GM18502 (cell line): ENCODE measurements around the gene ZSCAN18.
A peak's percentile ranks its signal among the peaks of the same experiment; 100 is the strongest.
"Not testable (repeated sequence)": the region's sequence is repeated elsewhere in the genome, so short reads cannot be mapped to it uniquely, and the experiment has no call there.

Experiments
- ATAC-seq: cut with Tn5 transposase; IDR thresholded peaks from one replicate; pipeline ENCODE4 v1.9.1; 2021; ENCODE audit warnings: mild to moderate bottlenecking; ENCODE audit not compliant: unreplicated experiment, poor library complexity

ZSCAN18 gene

GRCh38 chr19:58097781-58098681 is at the start of gene ZSCAN18:
ZSCAN18 (minus strand) TSS chr19:58098231; CDS start chr19:58090267, 7,964 bp downstream.
- ATAC-seq = peak; percentile 76

GRCh38 chr19:58147475-58147874 is 49.4 kb upstream of the ZSCAN18 start:
- ATAC-seq = not testable (repeated sequence)

- no peak for ATAC-seq
These were observed 47.8 kb upstream of the ZSCAN18 start for GRCh38 chr19:58145849-58146248.

- ATAC-seq = no peak
These were observed 36.2 kb upstream of the ZSCAN18 start for GRCh38 chr19:58134244-58134643.

- no peak for ATAC-seq
These were observed 31.3 kb upstream of the ZSCAN18 start for GRCh38 chr19:58129284-58129683.

GRCh38 chr19:58128041-58128685 is 30.1 kb upstream of the ZSCAN18 start:
- ATAC-seq = no peak

- ATAC-seq = no peak
These were observed 25.3 kb upstream of the ZSCAN18 start for GRCh38 chr19:58123354-58123753.

- no peak for ATAC-seq
These were observed 21.1 kb upstream of the ZSCAN18 start for GRCh38 chr19:58118979-58119733.

GRCh38 chr19:58117841-58118575 is 20.0 kb upstream of the ZSCAN18 start:
- no peak for ATAC-seq

GRCh38 chr19:58108546-58108817 is 10.5 kb upstream of the ZSCAN18 start:
- no peak for ATAC-seq

GRCh38 chr19:58107778-58108545 is 9.9 kb upstream of the ZSCAN18 start:
- no peak for ATAC-seq

GRCh38 chr19:58098682-58098998 is 609 bp upstream of the ZSCAN18 start:
- ATAC-seq = no peak

GRCh38 chr19:58097349-58097748 is 682 bp downstream of the ZSCAN18 start:
- no peak for ATAC-seq

- ATAC-seq = no peak
These were observed 1.1 kb downstream of the ZSCAN18 start for GRCh38 chr19:58096884-58097283.

GRCh38 chr19:58095328-58095727 is 2.7 kb downstream of the ZSCAN18 start:
- ATAC-seq = no peak

- no peak for ATAC-seq
These were observed 5.0 kb downstream of the ZSCAN18 start for GRCh38 chr19:58093071-58093470.

- no peak for ATAC-seq
These were observed 6.6 kb downstream of the ZSCAN18 start for GRCh38 chr19:58091251-58091995.

GRCh38 chr19:58089846-58090245 is 8.2 kb downstream of the ZSCAN18 start:
- no peak for ATAC-seq

- ATAC-seq = no peak
These were observed 9.4 kb downstream of the ZSCAN18 start for GRCh38 chr19:58088521-58089052.
